Stomach smooth muscle (tissue), 2 donors: ENCODE data around the gene DEFB124.
A peak's percentile ranks its signal among the peaks of the same experiment; 100 is the strongest.
"Not testable (repeated sequence)": the region's sequence is repeated elsewhere in the genome, so short reads cannot be mapped to it uniquely, and the experiment has no call there.

ENCODE experiments used
- H3K27ac ChIP-seq: one replicate; pipeline ENCODE4 v1.7.0; 2013; ENCODE audit warnings: mild to moderate bottlenecking, low read length, inconsistent platforms
- H3K27me3 ChIP-seq, 2 donors: one replicate each; pipeline ENCODE4 v1.7.0; 2013; ENCODE audit warnings: low read length in 2 of 2; ENCODE audit not compliant: insufficient read depth in 2 of 2, control insufficient read depth in 1 of 2
- H3K36me3 ChIP-seq, 2 donors: one replicate each; pipeline ENCODE4 v1.7.0; 2013; ENCODE audit warnings: low read length in 2 of 2; ENCODE audit not compliant: control insufficient read depth in 2 of 2, insufficient read depth in 2 of 2
- H3K4me1 ChIP-seq: one replicate; pipeline ENCODE4 v1.7.0; 2013; ENCODE audit warnings: low read length; ENCODE audit not compliant: control insufficient read depth, insufficient read depth
- H3K4me3 ChIP-seq, 2 donors: one replicate each; pipeline ENCODE4 v1.7.0; 2013; ENCODE audit warnings: low read length in 2 of 2
- H3K9ac ChIP-seq, 2 donors: one replicate each; pipeline ENCODE4 v1.7.0; 2013; ENCODE audit warnings: low read length in 2 of 2, mild to moderate bottlenecking in 1 of 2
- H3K9me3 ChIP-seq, 2 donors: one replicate each; pipeline ENCODE4 v1.7.0; 2013; ENCODE audit warnings: low read length in 2 of 2; ENCODE audit not compliant: control insufficient read depth in 2 of 2
- donor health status: healthy.
- donor health status: Pancreatic carcinoma.

DEFB124 gene

GRCh38 chr20:31514154-31515071 lies 39.5 kb upstream of the DEFB124 start, which contains the start of gene HM13:
TSS of gene HM13 (plus strand) at chr20:31514442. CDS start at chr20:31514552, 110 bp downstream.
- Histone ChIP-seq H3K36me3 (peaks cover 0 to 6% of the 10 kb centered on the region in 2 donors), H3K27ac (peak within 1 kb of the TSS; percentile 41), H3K4me3 (peak within 1 kb of the TSS; percentile 98 to 99), H3K9ac (peak within 1 kb of the TSS; percentile 89), H3K4me1 (peaks cover 29% of the 10 kb centered on the region), H3K9me3 (no peaks in the 10 kb centered on the region), H3K27me3 (no peaks in the 10 kb centered on the region)

- no peaks in the 10 kb centered on the region for H3K4me1 ChIP-seq
- no peak overlapping the region for H3K9ac ChIP-seq
- no peak overlapping the region for H3K4me3 ChIP-seq
- peaks cover 0 to 3% of the 10 kb centered on the region in 2 donors for H3K27me3 ChIP-seq
- H3K9me3 ChIP-seq = no peaks in the 10 kb centered on the region
- H3K36me3 ChIP-seq = no peaks in the 10 kb centered on the region
- no peak overlapping the region for H3K27ac ChIP-seq
Measured at GRCh38 chr20:31508517-31509244, 33.8 kb upstream of the DEFB124 start.

GRCh38 chr20:31505903-31506302 lies 31.0 kb upstream of the DEFB124 start:
- H3K4me3 ChIP-seq = no peak overlapping the region
- H3K9me3 ChIP-seq = no peaks in the 10 kb centered on the region
- H3K9ac ChIP-seq = no peak overlapping the region
- no peaks in the 10 kb centered on the region for H3K4me1 ChIP-seq
- H3K27ac ChIP-seq = no peak overlapping the region
- H3K27me3 ChIP-seq = peaks cover 0 to 3% of the 10 kb centered on the region in 2 donors
- H3K36me3 ChIP-seq = no peaks in the 10 kb centered on the region

- H3K36me3 ChIP-seq, H3K27ac ChIP-seq, H3K27me3 ChIP-seq, H3K4me3 ChIP-seq, H3K9ac ChIP-seq, H3K4me1 ChIP-seq, H3K9me3 ChIP-seq: not testable (repeated sequence)
Measured at GRCh38 chr20:31502884-31503673, 28.2 kb upstream of the DEFB124 start.

GRCh38 chr20:31500527-31500926 lies 25.6 kb upstream of the DEFB124 start:
- H3K9me3 ChIP-seq = no peaks in the 10 kb centered on the region
- no peak overlapping the region for H3K27ac ChIP-seq

GRCh38 chr20:31497838-31498540 lies 23.1 kb upstream of the DEFB124 start:
- no peaks in the 10 kb centered on the region for H3K36me3 ChIP-seq
- H3K4me3 ChIP-seq = no peak overlapping the region
- H3K4me1 ChIP-seq = peaks cover 16% of the 10 kb centered on the region
- H3K27ac ChIP-seq = no peak overlapping the region
- no peak overlapping the region for H3K9ac ChIP-seq
- no peaks in the 10 kb centered on the region for H3K9me3 ChIP-seq
- H3K27me3 ChIP-seq = no peaks in the 10 kb centered on the region

More at GRCh38 chr20:31500527-31500926, 25.6 kb upstream of the DEFB124 start:
- H3K9ac ChIP-seq = no peak overlapping the region
- H3K36me3 ChIP-seq = no peaks in the 10 kb centered on the region
- H3K27me3 ChIP-seq = peaks cover 0 to 2% of the 10 kb centered on the region in 2 donors
- H3K4me3 ChIP-seq = no peak overlapping the region
- H3K4me1 ChIP-seq = peaks cover 16% of the 10 kb centered on the region

- Histone ChIP-seq H3K36me3 (no peaks in the 10 kb centered on the region), H3K9me3 (no peaks in the 10 kb centered on the region), H3K27ac (peak overlapping the region; percentile 66), H3K4me1 (peaks cover 16% of the 10 kb centered on the region), H3K9ac (peak overlapping the region in 1 of 2 donors; percentile 47), H3K27me3 (no peaks in the 10 kb centered on the region), H3K4me3 (peak overlapping the region; percentile 16 to 60)
Measured at GRCh38 chr20:31496761-31497295, 21.9 kb upstream of the DEFB124 start.

GRCh38 chr20:31494131-31494530 lies 19.2 kb upstream of the DEFB124 start:
- Histone ChIP-seq H3K9ac (no peak overlapping the region), H3K27me3 (no peaks in the 10 kb centered on the region), H3K4me3 (no peak overlapping the region), H3K9me3 (no peaks in the 10 kb centered on the region), H3K27ac (no peak overlapping the region), H3K36me3 (no peaks in the 10 kb centered on the region), H3K4me1 (peaks cover 16% of the 10 kb centered on the region)

GRCh38 chr20:31490752-31491151 lies 15.8 kb upstream of the DEFB124 start:
- Histone ChIP-seq H3K27ac (no peak overlapping the region), H3K4me3 (no peak overlapping the region), H3K9me3 (no peaks in the 10 kb centered on the region), H3K36me3 (no peaks in the 10 kb centered on the region), H3K4me1 (peaks cover 8% of the 10 kb centered on the region), H3K27me3 (no peaks in the 10 kb centered on the region), H3K9ac (no peak overlapping the region)

GRCh38 chr20:31489152-31489551 lies 14.2 kb upstream of the DEFB124 start:
- Histone ChIP-seq H3K27me3 (no peaks in the 10 kb centered on the region), H3K27ac (no peak overlapping the region), H3K4me1 (peaks cover 14% of the 10 kb centered on the region), H3K4me3 (no peak overlapping the region), H3K9ac (no peak overlapping the region), H3K9me3 (no peaks in the 10 kb centered on the region), H3K36me3 (no peaks in the 10 kb centered on the region)
